Heart right ventricle (tissue), 16 donors: ENCODE measurements around the gene SLIT3. TPM values are rescaled to one million over a fixed set of nuclear protein-coding genes. Genes with fewer than 3 reads are reported as not detected.
"Not testable (repeated sequence)": the region's sequence is repeated elsewhere in the genome, so short reads cannot be mapped to it uniquely, and the experiment has no call there.

Source experiments
- ATAC-seq, 8 donors: fragments of 200-7000 bp; cut with Tn5 transposase; one replicate each; pipeline ENCODE4 v1.9.1; 2020; ENCODE audit warnings: mild to moderate bottlenecking in 8 of 8, moderate library complexity in 8 of 8, moderate number of reproducible peaks in 1 of 8
- DNase-seq, 2 donors: peaks; one replicate each; pipeline ENCODE4 v3.0.0-alpha.2; 2020
- H3K27ac ChIP-seq, 10 donors: fragments of 200-600 bp; sonication (generic) in 2 of 10; one replicate each; pipeline versions ENCODE4 v1.5.0 to v1.8.0; 2020 to 2022; ENCODE audit warnings: mild to moderate bottlenecking in 3 of 10
- H3K27me3 ChIP-seq, 7 donors: fragments of 200-600 bp; one replicate each; pipeline ENCODE4 v1.8.0; 2021 to 2022; ENCODE audit warnings: mild to moderate bottlenecking in 2 of 7
- H3K36me3 ChIP-seq, 9 donors: fragments of 200-600 bp; sonication (generic) in 1 of 9; one replicate each; pipeline versions ENCODE4 v1.5.0 to v1.8.0; 2020 to 2022; ENCODE audit warnings: mild to moderate bottlenecking in 2 of 9
- H3K4me1 ChIP-seq, 9 donors: fragments of 200-600 bp; sonication (generic) in 1 of 9; one replicate each; pipeline versions ENCODE4 v1.5.0 to v1.8.0; 2020 to 2022; ENCODE audit warnings: mild to moderate bottlenecking in 4 of 9
- H3K4me3 ChIP-seq, 10 donors: fragments of 200-600 bp; sonication (generic) in 2 of 10; one replicate each; pipeline versions ENCODE4 v1.5.0 to v1.8.0; 2020 to 2022; ENCODE audit warnings: mild to moderate bottlenecking in 7 of 10, moderate library complexity in 2 of 10
- H3K9me3 ChIP-seq, 11 donors: fragments of 200-600 bp in 10 of 11; sonication (generic) in 2 of 11; one replicate each; pipeline versions ENCODE4 v1.5.0 to v1.8.0; 2013 to 2022; ENCODE audit warnings: mild to moderate bottlenecking in 2 of 11, control low read depth in 1 of 11, moderate library complexity in 1 of 11
- WGBS, 2 donors: extraction: QIAGEN DNeasy Blood & Tissue Kit; methylation state at CpG; one replicate each; pipeline ENCODE4 v1.1.7; 2013; ENCODE audit warnings: inconsistent platforms in 1 of 2; 5-methylcytosine and 5-hydroxymethylcytosine counted together
- intact Hi-C, 10 donors: fragments of 100-400 bp; cut with DNase I; formaldehyde crosslinking; loops; one replicate each; pipeline versions ENCODE4 v1.11.1 to v1.14.2; 2022
- polyA plus RNA-seq, 2 donors: library from polyadenylated mRNA; stranded (reverse); fragments of 200-250 nt; gene quantifications; one replicate each; pipeline ENCODE4 v1.2.3, GENCODE V29; 2013
- total RNA-seq, 10 donors: library from RNA; stranded (reverse); fragmentation: NEBNext Ultra II Directional in 3 of 10; extraction: Animal tissue kit (Norgen Biotek cat#: 25700) in 3 of 10; gene quantifications; one replicate each; pipeline versions ENCODE4 v1.2.1 to v1.2.4, GENCODE V29; 2021 to 2023
- TF ChIP-seq, protein P1 (sequence below), 9 donors: fragments of 200-600 bp; sonication (generic) in 2 of 9; IDR thresholded peaks; one replicate each; pipeline versions ENCODE4 v1.5.0 to v1.8.0; 2021 to 2022; ENCODE audit warnings: antibody characterized with exemption in 9 of 9, mild to moderate bottlenecking in 5 of 9, moderate library complexity in 1 of 9
- donor health status: Arrhythmogenic right ventricular cardiomyopathy.
- donor health status: ischemic (EF 13 %, LVEDD 7.1; RV severe dilation, severe dysfunction).
- donor health status: healthy with polysubstance abuse.
- donor health status: DM: no; HTN: yes; CAD: no.
- donor health status: DM: no; HTN: no; CAD: no.
- donor health status: ischemic (EF 25% LVEDD 6.9; RV normal size, moderate dysfunction).
- donor health status: ischemic (EF 25% LVEDD 5.7; RV mildly dilated, moderate dysfunction).
- donor health status: healthy.
- donor health status: DM: yes; HTN: yes; CAD: no.
- donor health status: Ischemic cardiomyopathy.
- donor health status: ischemic (EF 35%, LVEDD 5.7; RV mildly dilated, moderate dysfunction).
- donor health status: nonischemic (EF 11% LVEDD 7.7; RV severe dilation, severe dysfunction).
- donor health status: DM: yes; HTN: yes; CAD: no.
- donor health status: PGD.
- donor health status: ischemic (EF 29% LVEDD 5.4; RV normal size, mild dysfunction).
- donor health status: nonischemic (EF 23%, LVEDD 6.1; RV moderate dilation, normal function).

Gene SLIT3
- total and polyA plus RNA-seq, 12 donors, result 2.0 to 29.2 (median 12.1) TPM

DNA sequence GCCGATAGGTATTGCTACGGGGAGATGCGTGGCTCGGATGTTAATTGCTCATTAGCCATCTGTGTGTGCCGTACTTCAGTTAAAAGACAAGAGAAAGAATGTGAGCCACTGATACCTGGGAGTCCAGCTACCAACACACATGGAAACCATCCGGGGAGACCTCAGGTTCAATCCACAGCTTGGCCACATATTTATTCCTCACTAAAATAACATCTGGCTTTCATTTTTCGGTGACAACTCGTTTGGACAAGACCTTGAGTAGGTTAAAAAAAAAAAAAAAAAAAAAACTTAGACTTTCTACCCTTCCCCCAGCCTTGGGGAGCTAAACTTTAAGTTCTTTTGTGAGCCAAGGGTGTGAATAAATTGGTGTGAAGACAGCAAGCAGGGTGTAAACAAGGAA, 84.1 kb downstream of the SLIT3 start:
- Histone ChIP-seq H3K9me3 (peaks cover 0 to 3% (median 0%) of the 10 kb centered on the region in 11 donors), H3K4me1 (peaks cover 0 to 4% (median 0%) of the 10 kb centered on the region in 9 donors), H3K27me3 (no peaks in the 10 kb centered on the region), H3K36me3 (no peaks in the 10 kb centered on the region), H3K4me3 (no peak overlapping the region), H3K27ac (no peak overlapping the region)
- WGBS, 2 donors, result 82 to 86% methylated on average over 8 of the region's 8 CpGs
- TF ChIP-seq, protein P1, sequence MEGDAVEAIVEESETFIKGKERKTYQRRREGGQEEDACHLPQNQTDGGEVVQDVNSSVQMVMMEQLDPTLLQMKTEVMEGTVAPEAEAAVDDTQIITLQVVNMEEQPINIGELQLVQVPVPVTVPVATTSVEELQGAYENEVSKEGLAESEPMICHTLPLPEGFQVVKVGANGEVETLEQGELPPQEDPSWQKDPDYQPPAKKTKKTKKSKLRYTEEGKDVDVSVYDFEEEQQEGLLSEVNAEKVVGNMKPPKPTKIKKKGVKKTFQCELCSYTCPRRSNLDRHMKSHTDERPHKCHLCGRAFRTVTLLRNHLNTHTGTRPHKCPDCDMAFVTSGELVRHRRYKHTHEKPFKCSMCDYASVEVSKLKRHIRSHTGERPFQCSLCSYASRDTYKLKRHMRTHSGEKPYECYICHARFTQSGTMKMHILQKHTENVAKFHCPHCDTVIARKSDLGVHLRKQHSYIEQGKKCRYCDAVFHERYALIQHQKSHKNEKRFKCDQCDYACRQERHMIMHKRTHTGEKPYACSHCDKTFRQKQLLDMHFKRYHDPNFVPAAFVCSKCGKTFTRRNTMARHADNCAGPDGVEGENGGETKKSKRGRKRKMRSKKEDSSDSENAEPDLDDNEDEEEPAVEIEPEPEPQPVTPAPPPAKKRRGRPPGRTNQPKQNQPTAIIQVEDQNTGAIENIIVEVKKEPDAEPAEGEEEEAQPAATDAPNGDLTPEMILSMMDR (IDR thresholded peaks at IDR 0.05), result no peak
- ATAC-seq (no peak), DNase-seq (no peak)
- intact Hi-C loops, result no loop called here

DNA sequence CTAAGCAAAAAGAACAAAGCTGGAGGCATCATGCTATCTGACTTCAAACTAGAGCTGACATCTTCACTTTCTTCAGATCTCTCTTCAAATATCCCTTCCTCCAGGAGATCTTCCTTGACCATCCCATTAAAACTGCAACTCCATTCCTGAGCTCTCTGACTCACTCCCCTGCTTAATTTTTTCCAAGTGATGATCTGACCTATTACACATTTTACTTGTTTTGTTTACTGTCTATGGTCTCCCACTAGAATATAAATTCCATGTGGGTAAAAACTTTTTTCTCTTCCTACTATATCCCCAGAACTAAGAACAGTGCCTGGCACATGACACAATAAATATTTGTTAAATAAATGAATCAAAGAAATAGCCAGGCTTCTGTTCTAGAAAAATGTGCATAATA, 87.5 kb downstream of the SLIT3 start:
- TF ChIP-seq, protein P1 (IDR thresholded peaks at IDR 0.05), result no peak

DNA sequence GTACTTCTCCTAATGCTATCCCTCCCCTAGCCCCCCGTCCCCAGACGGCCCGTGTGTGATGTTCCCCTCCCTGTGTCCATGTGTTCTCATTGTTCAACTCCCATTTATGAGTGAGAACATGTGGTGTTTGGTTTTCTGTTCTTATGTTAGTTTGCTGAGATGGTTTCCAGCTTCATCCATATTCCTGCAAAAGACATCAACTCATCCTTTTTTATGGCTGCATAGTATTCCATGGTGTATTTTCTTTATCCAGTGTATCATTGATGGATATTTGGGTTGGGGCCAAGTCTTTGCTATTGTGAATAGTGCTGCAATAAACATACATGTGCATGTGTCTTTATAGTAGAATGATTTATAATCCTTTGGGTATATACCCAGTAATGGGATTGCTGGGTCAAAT, 89.2 kb downstream of the SLIT3 start:
- H3K4me3 ChIP-seq, H3K4me1 ChIP-seq, DNase-seq, H3K36me3 ChIP-seq, H3K27ac ChIP-seq, H3K27me3 ChIP-seq, ATAC-seq, intact Hi-C loops: not testable (repeated sequence)
- 90 to 95% methylated on average over 3 of the region's 3 CpGs for WGBS, 2 donors
- H3K9me3 ChIP-seq, result peaks cover 0 to 12% (median 0%) of the 10 kb centered on the region in 11 donors

More for the DNA sequence above, 87.5 kb downstream of the SLIT3 start:
- H3K4me3 ChIP-seq, result no peak overlapping the region
- ATAC-seq (no peak), DNase-seq (no peak)
- H3K27ac ChIP-seq, result no peak overlapping the region
- no peaks in the 10 kb centered on the region for H3K36me3 ChIP-seq
- no peaks in the 10 kb centered on the region for H3K27me3 ChIP-seq
- H3K4me1 ChIP-seq, result no peaks in the 10 kb centered on the region
- H3K9me3 ChIP-seq, result peaks cover 0 to 12% (median 0%) of the 10 kb centered on the region in 11 donors
- intact Hi-C loops, result no loop called here

DNA sequence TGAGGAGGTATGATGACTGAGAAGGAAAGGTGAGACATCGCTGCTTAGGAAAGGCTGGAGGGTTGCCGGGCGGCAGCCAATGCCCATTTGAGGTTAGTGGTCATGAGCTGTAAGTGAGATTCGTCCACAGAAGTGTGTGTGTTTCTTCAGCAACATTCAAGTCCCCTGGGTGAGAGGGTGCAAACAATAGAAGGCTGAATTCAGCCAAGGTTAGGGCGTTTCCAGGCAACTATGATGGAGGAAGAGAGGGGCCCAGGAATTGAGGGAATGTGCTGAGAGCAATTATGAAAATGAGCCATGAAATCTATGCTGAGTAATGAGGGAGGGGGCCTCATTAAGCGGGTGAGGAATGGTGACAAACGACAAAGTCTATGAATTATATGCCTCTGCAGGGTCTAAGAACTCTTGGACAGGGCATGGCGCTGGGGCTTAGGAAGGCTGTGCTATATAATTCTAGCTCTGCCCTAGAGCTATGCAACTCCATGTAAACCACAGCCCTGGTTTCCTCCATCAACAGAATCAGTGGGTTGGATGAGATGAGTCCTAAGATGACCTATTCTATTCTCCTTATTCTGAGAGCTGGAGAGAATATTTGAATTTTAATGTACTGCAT, 96.0 kb downstream of the SLIT3 start:
- no peak overlapping the region for H3K4me3 ChIP-seq
- H3K4me1 ChIP-seq, result no peaks in the 10 kb centered on the region
- TF ChIP-seq, protein P1 (IDR thresholded peaks at IDR 0.05), result no peak
- WGBS, 2 donors, result 84 to 85% methylated on average over 8 of the region's 8 CpGs
- no peak overlapping the region for H3K27ac ChIP-seq
- ATAC-seq (no peak), DNase-seq (no peak)
- no peaks in the 10 kb centered on the region for H3K36me3 ChIP-seq
- H3K9me3 ChIP-seq, result peaks cover 0 to 21% (median 3%) of the 10 kb centered on the region in 11 donors
- no peaks in the 10 kb centered on the region for H3K27me3 ChIP-seq
- intact Hi-C loops, result no loop called here

DNA sequence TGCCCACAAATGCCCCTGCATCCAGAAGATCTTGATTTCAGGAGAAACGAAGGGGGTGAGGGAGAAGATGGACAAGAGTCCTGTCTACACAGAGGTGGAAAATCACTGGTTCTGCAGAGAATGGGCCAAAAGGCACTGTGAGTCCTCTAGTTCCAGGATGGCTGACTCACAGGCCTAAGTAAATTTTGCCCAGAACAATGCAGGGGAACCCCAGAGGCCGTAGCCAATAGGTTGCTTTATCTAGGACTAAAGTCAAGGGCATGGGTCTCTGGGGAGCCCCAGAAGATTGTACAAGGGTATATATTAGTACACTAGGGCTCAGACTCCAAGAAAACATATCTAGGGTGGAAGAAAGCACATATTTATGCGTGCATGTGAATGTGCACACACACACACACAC, 98.0 kb downstream of the SLIT3 start:
- peaks cover 0 to 14% (median 0%) of the 10 kb centered on the region in 11 donors for H3K9me3 ChIP-seq
- H3K27me3 ChIP-seq, result no peaks in the 10 kb centered on the region
- DNase-seq (no peak), ATAC-seq (no peak)
- intact Hi-C loops, result no loop called here
- TF ChIP-seq, protein P1 (IDR thresholded peaks at IDR 0.05), result no peak
- no peaks in the 10 kb centered on the region for H3K4me1 ChIP-seq
- no peaks in the 10 kb centered on the region for H3K36me3 ChIP-seq
- H3K4me3 ChIP-seq, result no peak overlapping the region
- no peak overlapping the region for H3K27ac ChIP-seq
- 75 to 76% methylated on average over 3 of the region's 3 CpGs for WGBS, 2 donors
